Epithelial cell of proximal tubule (primary cell): Measurements from ENCODE around the gene ZAP70. TPM values are rescaled to one million over a fixed set of nuclear protein-coding genes. Genes with fewer than 3 reads are reported as not detected.

Experiments
- DNase-seq: peaks from one replicate; pipeline ENCODE4 v3.0.0-alpha.2; 2011; ENCODE audit warnings: low read depth
- H3K4me3 ChIP-seq: 2 replicates; pipeline ENCODE4 v1.5.1; 2011; ENCODE audit warnings: low read depth, mild to moderate bottlenecking, low read length
- CTCF ChIP-seq: conservative IDR thresholded peaks from 2 replicates; pipeline ENCODE4 v1.5.1; 2012; ENCODE audit warnings: low read depth, mild to moderate bottlenecking, low read length
- total RNA-seq: library from RNA; depleted of rRNA; stranded (reverse); fragments of >200 nt; gene quantifications from 2 replicates; pipeline ENCODE4 v1.2.3, GENCODE V29; 2015

ZAP70 gene
- total RNA-seq, 1 donor from 2014 or later, result not detected

GRCh38 chr2:97770445-97770844, 57.1 kb downstream of the ZAP70 start:
- DNase-seq, result no peak
- TF ChIP-seq CTCF, result no peak
- H3K4me3 ChIP-seq, result no peak overlapping the region

GRCh38 chr2:97774425-97774824, 61.0 kb downstream of the ZAP70 start:
- H3K4me3 ChIP-seq, result no peak overlapping the region
- peak; percentile 70 for TF ChIP-seq CTCF
- no peak for DNase-seq

GRCh38 chr2:97775074-97775473, 61.7 kb downstream of the ZAP70 start:
- DNase-seq, result no peak
- no peak overlapping the region for H3K4me3 ChIP-seq
- no peak for TF ChIP-seq CTCF

- TF ChIP-seq CTCF, result no peak
- DNase-seq, result no peak
- no peak overlapping the region for H3K4me3 ChIP-seq
Observed at GRCh38 chr2:97779141-97779540, 65.8 kb downstream of the ZAP70 start.

- DNase-seq, result no peak
- no peak overlapping the region for H3K4me3 ChIP-seq
- no peak for TF ChIP-seq CTCF
Observed at GRCh38 chr2:97781981-97782380, 68.6 kb downstream of the ZAP70 start.

GRCh38 chr2:97784953-97785352, 71.6 kb downstream of the ZAP70 start:
- TF ChIP-seq CTCF, result no peak
- no peak for DNase-seq
- no peak overlapping the region for H3K4me3 ChIP-seq

GRCh38 chr2:97785818-97786217, 72.4 kb downstream of the ZAP70 start:
- no peak for DNase-seq
- no peak for TF ChIP-seq CTCF
- no peak overlapping the region for H3K4me3 ChIP-seq
